Stimulated activated CD4-positive, alpha-beta T cell treated with anti-CD3 and anti-CD28 coated beads, Interleukin-2, amount 100 ng/mL, for 48 hours (primary cell): ENCODE data around the gene P4HB.

Experiments used
- DNase-seq, 2 donors: peaks; one replicate each; pipeline ENCODE4 v3.0.0-alpha.2; 2020

P4HB gene

DNA sequence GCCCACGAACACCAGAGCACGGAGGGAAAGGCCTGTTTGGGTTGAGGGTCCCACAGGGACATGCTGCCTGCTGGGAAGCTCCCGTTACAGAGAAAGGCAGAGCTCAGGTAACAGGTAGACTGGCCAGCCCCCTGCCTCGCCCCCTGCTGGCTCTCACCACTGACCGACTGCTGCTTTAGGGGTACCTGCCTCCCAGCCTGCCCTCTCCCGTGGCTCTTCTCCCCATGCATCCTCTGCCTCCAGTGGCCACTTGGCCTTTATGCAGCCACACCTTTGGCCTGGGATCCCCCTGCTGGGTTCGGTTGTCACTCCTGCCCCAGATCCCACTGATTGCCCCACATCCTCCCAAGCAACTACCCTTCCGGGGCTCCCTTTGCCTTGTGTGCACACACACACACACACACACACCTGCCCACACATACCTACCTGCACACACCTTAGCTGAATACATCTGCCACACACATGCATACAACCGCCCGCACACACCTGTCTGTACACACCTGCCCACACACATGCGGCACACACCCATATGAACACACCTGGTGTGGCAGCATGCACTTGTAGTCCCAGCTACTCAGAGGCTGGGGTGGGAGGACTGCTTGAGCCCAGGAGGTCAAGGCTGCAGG, 34.4 kb downstream of the P4HB start:
- no peak for DNase-seq

- no peak for DNase-seq
Observed at GRCh38 chr17:81824595-81824994, 35.7 kb downstream of the P4HB start.

DNA sequence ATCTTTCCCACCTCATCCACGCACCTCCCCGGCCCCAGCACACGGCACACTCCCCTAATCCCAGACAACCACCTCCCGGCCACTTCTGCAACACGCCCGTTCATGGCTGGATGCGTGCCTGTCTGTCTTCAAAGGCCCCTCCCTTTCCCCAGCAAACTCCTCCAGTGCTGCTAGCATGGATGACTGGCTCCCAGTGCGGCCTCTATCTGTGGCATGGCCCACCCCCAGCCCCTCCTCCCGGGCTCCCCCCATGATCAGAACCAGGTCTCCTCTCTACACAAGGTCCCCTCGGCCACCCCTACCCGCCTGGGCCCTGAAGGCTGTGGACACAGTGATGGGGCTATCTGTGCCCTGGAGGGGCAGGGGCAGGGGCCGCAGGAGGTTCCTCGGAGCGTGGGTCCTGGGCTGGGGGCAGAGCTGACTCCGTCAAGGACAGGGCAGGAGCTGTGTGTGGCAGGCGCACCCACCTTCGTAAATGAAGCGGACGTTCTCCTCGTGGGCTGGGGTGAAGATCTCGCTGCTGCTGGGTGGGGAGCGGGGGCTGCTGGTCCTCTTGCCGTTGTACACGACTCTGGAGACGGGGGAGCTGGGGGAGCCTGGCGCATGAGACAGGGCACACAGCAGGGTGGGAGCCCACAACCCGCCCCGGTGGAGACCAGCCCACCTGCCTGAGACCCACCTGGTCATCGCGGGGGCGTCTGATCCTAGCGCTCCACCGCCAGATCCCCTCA, 36.4 kb downstream of the P4HB start:
- no peak for DNase-seq

GRCh38 chr17:81822996-81823819, 37.1 kb downstream of the P4HB start:
- no peak for DNase-seq

- no peak for DNase-seq
Observed at GRCh38 chr17:81822312-81822637, 38.1 kb downstream of the P4HB start.

DNA sequence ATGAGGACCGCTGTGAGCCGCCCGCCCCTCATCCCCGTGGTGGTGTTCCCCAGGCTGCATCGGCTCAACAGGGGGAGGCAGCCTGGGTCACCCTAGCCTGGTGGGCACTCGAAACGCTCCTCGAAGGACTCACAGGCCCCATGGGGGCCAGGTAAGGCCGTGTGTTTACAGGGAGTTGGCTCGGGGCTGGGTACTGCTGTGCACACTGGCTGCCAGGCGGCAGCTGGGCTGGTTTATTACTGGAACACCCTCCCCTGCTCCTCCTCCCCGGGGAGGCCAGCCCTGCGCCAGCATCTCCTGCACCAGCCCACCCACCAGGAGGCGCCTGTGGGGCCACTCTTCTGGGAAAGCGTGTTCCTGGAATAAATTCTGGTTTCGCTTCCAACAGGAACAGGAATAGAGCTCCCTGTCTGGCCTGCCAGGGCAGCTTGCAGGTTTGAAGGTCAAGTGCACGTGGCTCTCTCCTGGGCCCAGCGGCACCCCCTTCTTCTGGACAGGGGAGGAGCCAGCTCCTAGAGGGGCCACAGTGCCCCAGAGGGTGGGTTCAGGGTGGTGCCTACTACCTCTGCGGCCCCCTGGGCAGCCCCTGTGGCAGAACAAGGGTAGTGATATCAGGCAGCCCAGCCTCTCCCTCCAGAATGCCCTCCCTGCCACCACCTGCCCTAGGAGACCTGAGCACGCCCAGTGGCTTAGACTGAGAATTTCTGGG, 38.6 kb downstream of the P4HB start:
- DNase-seq, result peak in 1 of 2 donors; percentile 22

DNA sequence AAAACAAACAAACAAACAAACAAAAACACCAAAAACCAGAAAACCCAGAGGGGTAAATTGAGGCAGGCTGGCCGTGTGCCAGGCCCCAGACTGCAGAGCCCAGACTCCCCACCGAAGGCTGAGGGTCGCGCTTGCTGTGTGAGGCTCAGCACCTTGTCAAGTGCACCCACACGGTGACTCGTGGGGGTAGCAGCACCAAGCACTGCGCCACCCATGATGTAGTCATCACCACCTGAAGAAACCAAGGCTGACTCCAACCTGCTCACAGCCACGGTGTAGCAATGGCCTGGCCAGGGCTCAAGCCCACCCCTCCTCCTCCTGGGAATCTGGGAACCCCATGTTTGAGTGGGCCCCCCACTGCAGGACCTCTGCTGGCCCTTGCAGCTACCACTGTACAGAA, 39.2 kb downstream of the P4HB start:
- DNase-seq, result no peak

DNA sequence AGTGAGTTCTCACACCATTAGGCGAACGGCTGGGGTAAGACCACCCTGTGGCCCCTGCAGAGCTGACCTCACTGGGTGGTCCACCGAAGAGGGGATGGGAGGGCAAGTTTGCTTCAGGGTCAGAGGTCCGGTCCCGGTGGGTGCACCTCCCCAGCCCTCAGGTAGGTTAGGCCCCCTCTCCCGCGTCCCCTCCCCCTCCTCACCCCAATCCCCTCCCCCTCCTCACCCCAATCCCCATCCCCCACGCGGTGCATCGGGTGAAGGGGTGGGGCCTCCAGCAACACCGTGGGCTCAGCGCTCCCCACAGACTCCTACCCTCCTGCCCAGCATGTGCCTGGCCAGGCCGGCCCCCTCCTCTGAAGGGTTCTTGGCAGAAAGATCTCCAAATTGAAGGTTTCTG, 40.6 kb downstream of the P4HB start:
- no peak for DNase-seq

- no peak for DNase-seq
Observed at GRCh38 chr17:81817758-81818147, 42.6 kb downstream of the P4HB start.

- DNase-seq, result no peak
Observed at GRCh38 chr17:81815646-81815986, 44.7 kb downstream of the P4HB start.

DNA sequence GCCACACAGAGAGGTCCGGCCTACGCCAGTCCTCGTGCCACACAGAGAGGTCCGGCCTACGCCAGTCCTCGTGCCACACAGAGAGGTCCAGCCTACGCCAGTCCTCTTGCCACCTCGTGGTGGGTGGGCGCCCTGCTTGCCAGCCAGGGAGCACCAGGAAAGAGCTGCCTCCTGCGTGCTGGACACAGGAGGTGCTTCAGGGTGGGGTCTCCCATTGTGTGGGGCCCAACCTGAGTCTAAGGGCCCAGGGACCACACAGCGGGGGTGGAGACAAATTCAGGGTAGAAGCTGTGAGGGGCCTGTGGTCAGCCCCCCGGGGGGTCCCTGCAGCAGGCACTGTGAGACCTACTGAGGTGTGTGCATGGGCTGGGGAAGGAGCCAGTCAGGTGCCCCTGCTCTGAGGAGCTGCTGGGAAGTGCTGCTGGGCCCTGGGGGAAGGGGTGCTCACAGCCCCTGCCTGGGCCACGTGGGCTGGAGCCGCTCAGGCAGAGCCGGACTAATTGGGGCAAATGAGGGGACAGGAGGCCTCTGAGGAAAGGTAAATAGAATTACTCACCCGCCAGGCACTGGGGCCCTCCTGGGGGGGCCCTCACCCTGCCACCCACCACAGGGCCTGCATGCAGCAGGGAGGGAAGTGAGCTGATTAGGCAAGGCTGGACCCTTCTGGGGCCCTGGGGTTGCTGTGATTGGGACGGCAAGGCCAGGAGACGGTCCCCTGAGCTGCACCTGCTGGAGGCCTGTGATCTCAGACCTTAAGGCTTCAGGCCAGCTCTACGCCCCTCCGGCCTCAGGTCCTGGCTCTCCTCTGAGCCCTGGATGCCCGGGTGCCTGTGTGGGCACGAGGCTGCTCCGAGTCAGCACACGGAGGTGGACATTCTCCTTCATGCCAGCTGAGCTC, 45.3 kb downstream of the P4HB start:
- DNase-seq, result no peak

DNA sequence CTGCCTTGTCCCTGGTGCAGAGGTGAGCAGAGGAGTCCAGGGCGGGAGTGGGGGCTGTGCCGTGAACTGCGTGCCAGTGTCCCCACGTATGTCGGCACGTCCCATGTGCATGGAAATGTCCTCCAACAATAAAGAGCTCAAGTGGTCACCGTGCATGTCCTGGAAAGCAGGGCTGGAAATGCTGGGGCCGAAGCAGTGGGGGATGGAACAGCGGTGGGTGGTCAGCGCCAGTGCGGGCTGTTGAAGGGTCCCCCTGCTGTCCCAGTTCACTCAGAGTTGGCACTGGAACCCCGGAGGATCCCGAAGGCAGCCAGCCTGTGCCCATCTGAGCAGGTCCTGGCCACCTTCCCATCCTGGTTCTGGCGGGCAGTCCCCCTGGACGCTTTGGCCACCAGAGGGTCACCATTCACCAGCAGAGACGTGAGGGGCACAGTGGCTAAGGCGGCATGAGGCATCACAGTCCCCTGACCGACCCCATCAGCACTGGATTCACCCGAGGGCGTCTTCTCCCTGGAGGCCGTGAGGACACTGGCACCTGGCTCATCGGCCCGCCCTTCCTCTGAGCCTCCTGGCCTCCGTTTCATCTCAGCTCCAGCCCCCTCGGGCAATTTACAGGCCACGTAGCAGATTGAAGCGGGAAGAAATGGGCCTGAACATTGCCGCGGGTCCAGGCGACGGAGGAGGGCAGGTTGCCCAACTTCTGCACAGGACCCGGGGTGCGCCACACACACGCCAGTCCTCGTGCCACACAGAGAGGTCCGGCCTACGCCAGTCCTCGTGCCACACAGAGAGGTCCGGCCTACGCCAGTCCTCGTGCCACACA, 46.3 kb downstream of the P4HB start:
- DNase-seq, result no peak

GRCh38 chr17:81813371-81813684, 47.0 kb downstream of the P4HB start:
- no peak for DNase-seq

GRCh38 chr17:81812571-81813370, 47.6 kb downstream of the P4HB start:
- DNase-seq, result no peak

- no peak for DNase-seq
Observed at GRCh38 chr17:81811705-81812570, 48.4 kb downstream of the P4HB start.

DNA sequence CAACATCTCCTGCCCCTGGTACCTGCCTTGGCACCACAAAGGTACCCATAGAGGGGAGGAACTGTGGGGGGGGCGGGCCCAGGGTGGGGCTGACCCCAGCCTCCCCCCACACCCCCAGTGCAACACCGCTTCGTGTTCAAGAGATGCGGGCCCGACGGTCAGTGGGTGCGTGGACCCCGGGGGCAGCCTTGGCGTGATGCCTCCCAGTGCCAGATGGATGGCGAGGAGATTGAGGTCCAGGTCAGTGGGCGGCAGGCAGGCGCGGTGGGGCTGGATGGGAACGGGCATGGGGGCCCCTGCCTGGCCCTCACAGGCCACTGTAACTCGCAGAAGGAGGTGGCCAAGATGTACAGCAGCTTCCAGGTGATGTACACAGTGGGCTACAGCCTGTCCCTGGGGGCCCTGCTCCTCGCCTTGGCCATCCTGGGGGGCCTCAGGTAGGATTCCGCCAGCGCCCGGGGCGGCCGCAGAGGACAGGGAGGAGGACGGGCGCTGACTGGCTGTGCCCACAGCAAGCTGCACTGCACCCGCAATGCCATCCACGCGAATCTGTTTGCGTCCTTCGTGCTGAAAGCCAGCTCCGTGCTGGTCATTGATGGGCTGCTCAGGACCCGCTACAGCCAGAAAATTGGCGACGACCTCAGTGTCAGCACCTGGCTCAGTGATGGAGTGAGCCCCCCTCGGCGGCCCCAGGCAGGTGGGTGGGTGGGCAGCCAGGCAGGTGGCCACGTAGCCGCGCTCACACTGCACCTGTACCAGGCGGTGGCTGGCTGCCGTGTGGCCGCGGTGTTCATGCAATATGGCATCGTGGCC, 49.2 kb downstream of the P4HB start:
- DNase-seq, result no peak

GRCh38 chr17:81810476-81810875, 49.9 kb downstream of the P4HB start:
- no peak for DNase-seq

DNA sequence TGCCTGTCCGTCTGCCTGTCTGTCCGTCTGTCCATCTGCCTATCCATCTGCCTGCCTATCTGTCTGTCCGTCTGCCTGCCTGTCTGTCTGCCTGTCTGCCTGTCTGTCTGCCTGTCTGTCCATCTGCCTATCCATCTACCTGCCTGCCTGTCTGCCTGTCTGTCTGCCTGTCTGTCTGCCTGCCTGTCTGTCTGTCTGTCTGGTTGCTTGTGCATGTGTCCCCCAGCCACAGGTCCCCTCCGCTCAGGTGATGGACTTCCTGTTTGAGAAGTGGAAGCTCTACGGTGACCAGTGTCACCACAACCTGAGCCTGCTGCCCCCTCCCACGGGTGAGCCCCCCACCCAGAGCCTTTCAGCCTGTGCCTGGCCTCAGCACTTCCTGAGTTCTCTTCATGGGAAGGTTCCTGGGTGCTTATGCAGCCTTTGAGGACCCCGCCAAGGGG, 50.8 kb downstream of the P4HB start:
- DNase-seq, result no peak
